Measurements from ENCODE around the gene KDM8.

KDM8 gene

DNA sequence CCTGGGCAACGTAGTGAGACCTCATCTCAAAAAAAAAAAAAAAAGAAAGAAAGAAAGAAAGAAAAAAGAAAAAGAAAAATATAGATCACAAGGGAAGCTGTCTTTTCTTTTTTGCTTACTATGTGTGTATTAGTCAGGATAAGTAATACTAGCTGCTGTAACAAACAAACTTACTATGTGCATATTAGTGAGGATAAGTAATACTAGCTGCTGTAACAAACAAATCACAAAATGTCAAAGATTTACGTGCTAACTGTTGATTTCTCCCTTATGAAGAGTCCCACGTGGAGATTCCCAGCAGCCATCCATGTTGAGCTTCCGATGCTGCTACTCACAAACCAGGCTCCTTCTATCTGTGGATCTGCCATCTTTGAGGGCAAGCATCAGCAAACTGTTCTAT, 31.7 kb upstream of the KDM8 start:
- TF ChIP-seq Cebpa-rat (IDR thresholded peaks at IDR 0.05), result no peak
- peaks cover 17 to 89% (median 77%) of the 10 kb centered on the region in 10 experiments for H3K4me1 ChIP-seq
- H3K9me3 ChIP-seq (replicated peaks in 1 of 11), result no peaks in the 10 kb centered on the region
- no peaks in the 10 kb centered on the region; a peak in 1 of 22 replicates for H4K20me1 ChIP-seq
- no peak overlapping the region for H3K4me3 ChIP-seq
- peak overlapping the region in 1 of 11 experiments; percentile 69; a peak in 1 of 22 replicates for H3K9ac ChIP-seq
- H3K4me2 ChIP-seq, result peak overlapping the region in 7 of 11 experiments; percentile 69 to 99 (median 92); a peak in 9 of 22 replicates
- H3K27me3 ChIP-seq, result no peaks in the 10 kb centered on the region
- H3K27ac ChIP-seq, result peak overlapping the region in 6 of 11 experiments; percentile 13 to 91 (median 88); a peak in 10 of 22 replicates
- H3K36me3 ChIP-seq, result no peaks in the 10 kb centered on the region

DNA sequence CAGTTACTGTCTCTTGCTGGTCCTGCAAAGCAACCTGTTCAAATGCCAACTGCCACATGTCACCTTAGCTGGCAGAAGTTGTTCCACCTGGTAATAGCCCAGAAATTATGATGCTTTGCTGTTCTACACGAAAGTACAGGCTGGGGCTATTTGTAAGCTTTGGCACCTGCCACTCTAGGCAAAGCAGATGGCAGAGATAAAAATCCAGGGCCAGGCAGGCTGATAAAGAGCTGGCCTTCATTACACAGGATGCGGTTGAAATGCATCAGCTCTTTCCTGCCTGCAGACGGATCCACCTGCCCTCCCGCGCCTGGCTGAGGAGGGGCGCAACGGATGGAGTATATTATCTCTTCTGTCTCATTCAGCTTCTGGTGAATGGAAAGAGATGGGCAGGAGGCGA, 29.3 kb upstream of the KDM8 start:
- Histone ChIP-seq H3K36me3 (no peaks in the 10 kb centered on the region), H3K9ac (peak overlapping the region in 9 of 11 experiments; percentile 2 to 80 (median 55); a peak in 15 of 22 replicates), H3K4me1 (peaks cover 41 to 97% (median 90%) of the 10 kb centered on the region in 10 experiments), H3K27me3 (no peaks in the 10 kb centered on the region), H3K4me3 (peak overlapping the region in 2 of 10 experiments; percentile 1 to 7; a peak in 4 of 20 replicates), H4K20me1 (no peaks in the 10 kb centered on the region; a peak in 1 of 22 replicates), H3K4me2 (peak overlapping the region; percentile 19 to 99 (median 90); a peak in 20 of 22 replicates), H3K27ac (peak overlapping the region in 9 of 11 experiments; percentile 22 to 91 (median 84); a peak in 17 of 22 replicates), H3K9me3 (replicated peaks in 1 of 11) (no peaks in the 10 kb centered on the region)
- peak in 1 of 11 experiments; percentile 51; a peak in 1 of 22 replicates for TF ChIP-seq Cebpa-rat (IDR thresholded peaks at IDR 0.05)

DNA sequence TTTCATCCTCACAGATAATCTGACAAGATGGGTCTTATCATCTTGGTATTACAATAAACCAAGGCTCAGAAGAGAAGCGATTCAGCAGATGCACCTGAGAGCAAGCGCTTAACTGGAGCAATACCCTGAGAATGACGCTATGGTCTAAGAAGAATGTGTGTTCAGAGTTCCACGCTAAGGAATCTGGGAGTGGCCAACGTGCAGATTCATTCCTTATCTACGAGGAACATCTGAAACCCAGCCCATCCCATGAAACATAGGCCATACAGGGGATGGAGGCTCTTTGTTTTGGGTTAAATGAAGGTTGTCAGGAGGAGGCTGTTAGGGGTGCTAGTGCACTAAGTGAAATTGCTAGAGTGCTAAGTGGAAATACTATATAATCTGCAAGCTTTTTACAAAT, 28.5 kb upstream of the KDM8 start:
- H3K27me3 ChIP-seq, result no peaks in the 10 kb centered on the region
- H3K36me3 ChIP-seq, result no peaks in the 10 kb centered on the region
- H3K4me2 ChIP-seq, result peak overlapping the region in 9 of 11 experiments; percentile 69 to 99 (median 92); a peak in 18 of 22 replicates
- no peaks in the 10 kb centered on the region for H3K9me3 ChIP-seq (replicated peaks in 1 of 11)
- no peak for TF ChIP-seq Cebpa-rat (IDR thresholded peaks at IDR 0.05)
- H3K27ac ChIP-seq, result peak overlapping the region in 8 of 11 experiments; percentile 48 to 91 (median 86); a peak in 15 of 22 replicates
- H3K4me3 ChIP-seq, result no peak overlapping the region
- peaks cover 45 to 100% (median 96%) of the 10 kb centered on the region in 10 experiments for H3K4me1 ChIP-seq
- peak overlapping the region in 7 of 11 experiments; percentile 11 to 80 (median 73); a peak in 11 of 22 replicates for H3K9ac ChIP-seq
- no peaks in the 10 kb centered on the region; a peak in 1 of 22 replicates for H4K20me1 ChIP-seq

DNA sequence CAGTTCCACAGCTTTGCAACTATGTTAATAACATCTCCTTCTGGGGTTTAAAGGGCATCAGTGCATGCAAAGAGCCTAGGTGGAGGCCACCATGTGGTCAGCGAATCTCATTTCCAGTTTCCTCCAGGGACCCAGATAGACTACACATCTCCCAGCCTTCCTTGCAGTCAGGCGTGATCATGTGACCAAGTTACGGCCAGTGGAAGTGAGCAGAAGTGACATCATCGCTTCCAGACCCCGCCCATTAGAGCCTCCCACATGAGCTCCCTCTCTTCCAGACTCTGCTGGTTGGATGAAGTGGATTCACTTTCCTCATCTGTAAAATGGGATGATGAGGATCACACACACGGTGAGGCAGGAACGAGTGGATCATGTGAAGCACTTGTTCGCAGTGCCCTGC, 27.4 kb upstream of the KDM8 start:
- H3K27ac ChIP-seq, result peak overlapping the region in 9 of 11 experiments; percentile 71 to 91 (median 84); a peak in 16 of 22 replicates
- H3K4me1 ChIP-seq, result peaks cover 42 to 100% (median 95%) of the 10 kb centered on the region in 10 experiments
- peak overlapping the region in 10 of 11 experiments; percentile 82 to 99 (median 92); a peak in 18 of 22 replicates for H3K4me2 ChIP-seq
- no peak overlapping the region for H3K4me3 ChIP-seq
- H3K27me3 ChIP-seq, result no peaks in the 10 kb centered on the region
- H3K9ac ChIP-seq, result peak overlapping the region in 4 of 11 experiments; percentile 53 to 80 (median 78); a peak in 6 of 22 replicates
- H4K20me1 ChIP-seq, result no peaks in the 10 kb centered on the region
- no peaks in the 10 kb centered on the region for H3K36me3 ChIP-seq
- TF ChIP-seq Cebpa-rat (IDR thresholded peaks at IDR 0.05), result no peak
- no peaks in the 10 kb centered on the region for H3K9me3 ChIP-seq (replicated peaks in 1 of 11)

DNA sequence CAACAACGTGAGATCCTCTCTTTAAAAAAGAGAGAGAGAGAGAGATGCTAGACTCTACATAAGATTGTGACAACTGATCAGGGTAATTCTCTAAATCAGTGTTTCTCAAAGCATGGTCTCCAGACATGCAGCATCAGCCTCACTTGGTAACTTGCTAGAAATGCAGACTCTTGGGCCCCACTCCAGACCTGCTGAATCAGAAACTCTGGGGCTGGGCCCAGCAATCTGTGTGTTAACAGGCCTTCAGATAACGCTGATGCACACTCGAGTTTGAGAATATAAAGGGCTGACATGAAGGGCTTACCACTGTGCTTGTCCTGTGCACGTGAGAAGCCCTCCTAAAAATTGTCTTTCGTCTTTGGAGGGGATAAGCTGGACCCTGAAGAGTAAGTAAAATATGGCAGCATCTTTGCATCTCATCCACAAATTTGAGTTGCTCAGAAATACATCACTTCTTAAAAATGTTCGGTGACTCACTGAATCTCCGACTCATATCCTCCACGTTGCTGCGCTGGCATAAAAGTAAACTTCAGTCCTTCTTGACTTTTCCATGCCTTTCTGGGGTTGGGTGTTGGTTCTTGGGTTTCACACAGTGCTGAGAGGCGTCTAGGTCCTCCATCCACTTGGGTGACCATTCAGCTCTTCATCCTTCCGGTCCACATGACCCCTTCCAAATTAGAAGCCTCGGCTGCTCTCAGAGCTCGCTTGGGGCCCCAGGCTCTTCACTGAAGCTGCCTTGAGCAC, 26.1 kb upstream of the KDM8 start:
- Histone ChIP-seq H3K4me3 (peak overlapping the region in 2 of 10 experiments; percentile 6 to 51; a peak in 1 of 20 replicates), H3K27me3 (no peaks in the 10 kb centered on the region), H4K20me1 (no peaks in the 10 kb centered on the region), H3K27ac (peak overlapping the region in 10 of 11 experiments; percentile 49 to 91 (median 84); a peak in 19 of 22 replicates), H3K36me3 (no peaks in the 10 kb centered on the region), H3K4me2 (peak overlapping the region; percentile 82 to 99 (median 92)), H3K4me1 (peaks cover 42 to 99% (median 96%) of the 10 kb centered on the region in 10 experiments), H3K9me3 (replicated peaks in 1 of 11) (0 out of 22 replicates have a peak, but pooled peaks cover 0 to 3% (median 0%) of the 10 kb centered on the region in 11 experiments), H3K9ac (peak overlapping the region in 9 of 11 experiments; percentile 56 to 80 (median 74); a peak in 15 of 22 replicates)
- no peak for TF ChIP-seq Cebpa-rat (IDR thresholded peaks at IDR 0.05)

DNA sequence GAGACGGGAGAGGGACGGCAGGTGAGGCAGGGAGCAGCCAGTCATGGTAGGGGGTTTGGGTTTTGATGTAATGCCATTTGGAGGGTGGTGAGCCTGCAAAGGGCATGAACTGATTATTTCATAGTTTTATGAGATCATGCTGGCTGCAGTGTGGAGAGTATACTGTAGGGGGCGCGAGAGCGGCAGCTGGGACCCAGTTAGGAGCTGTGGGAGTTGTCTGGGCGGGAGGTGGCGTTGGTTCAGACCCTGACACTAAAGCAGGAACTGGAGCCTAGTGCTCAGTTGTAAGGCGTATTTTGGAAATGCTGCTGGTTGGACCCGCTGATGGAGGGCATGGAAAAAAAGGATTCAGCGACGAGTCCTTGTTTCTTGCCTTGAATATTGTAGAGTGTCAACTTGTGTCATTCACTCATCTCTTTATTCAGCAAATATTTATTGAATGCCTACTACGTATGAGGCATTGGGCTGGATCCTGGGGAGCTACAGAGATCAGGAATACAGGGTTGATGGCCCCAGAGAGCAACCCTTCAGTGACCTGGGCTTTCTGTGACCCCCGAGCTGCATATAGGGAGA, 23.7 kb upstream of the KDM8 start:
- Histone ChIP-seq H3K27me3 (no peaks in the 10 kb centered on the region), H3K4me3 (peak overlapping the region in 9 of 10 experiments; percentile 2 to 57 (median 47); a peak in 15 of 20 replicates), H3K4me1 (peaks cover 35 to 75% (median 72%) of the 10 kb centered on the region in 10 experiments), H3K9ac (peak overlapping the region in 10 of 11 experiments; percentile 38 to 80 (median 74); a peak in 17 of 22 replicates), H3K27ac (peak overlapping the region in 9 of 11 experiments; percentile 75 to 91 (median 84); a peak in 19 of 22 replicates), H4K20me1 (no peaks in the 10 kb centered on the region), H3K4me2 (peak overlapping the region; percentile 82 to 99 (median 92)), H3K36me3 (no peaks in the 10 kb centered on the region), H3K9me3 (replicated peaks in 1 of 11) (0 out of 22 replicates have a peak, but pooled peaks cover 0 to 5% (median 0%) of the 10 kb centered on the region in 11 experiments)
- TF ChIP-seq Cebpa-rat (IDR thresholded peaks at IDR 0.05), result no peak

DNA sequence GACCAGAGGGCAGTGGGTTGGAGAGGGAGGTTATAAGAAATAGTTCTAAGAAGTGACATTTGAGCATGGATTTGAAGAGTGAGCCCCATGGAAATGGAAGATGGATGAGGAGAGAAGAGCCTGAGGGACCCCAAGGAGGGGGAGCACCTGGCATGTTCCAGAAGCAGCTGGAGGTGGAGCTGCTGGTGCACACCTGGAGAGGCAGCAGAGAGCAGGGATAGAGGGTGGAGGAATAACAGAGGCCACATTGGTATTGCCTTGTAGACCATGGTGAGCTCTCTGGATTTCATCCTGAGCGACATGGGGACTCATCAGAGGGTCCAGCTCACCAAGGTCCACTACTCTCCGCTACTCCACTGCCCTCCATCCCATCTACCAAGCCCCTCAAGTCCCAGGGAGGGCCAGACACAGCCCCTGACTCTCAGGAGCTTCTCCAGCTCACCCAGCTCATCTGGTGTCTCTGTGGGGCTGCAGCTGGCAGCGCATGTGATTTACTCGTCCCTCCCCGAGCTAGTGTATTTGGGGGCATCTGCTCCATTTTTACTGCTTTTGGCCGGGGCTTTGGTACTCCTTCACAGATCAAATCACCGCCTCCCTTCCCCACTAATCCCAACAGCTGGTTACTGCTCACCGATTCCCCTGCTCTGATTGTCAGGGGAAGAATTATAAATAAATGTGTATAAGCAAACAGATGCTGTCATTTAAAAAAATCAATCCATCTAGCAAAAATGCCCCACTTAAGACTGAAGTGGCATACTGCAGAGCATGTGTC, 22.1 kb upstream of the KDM8 start:
- Histone ChIP-seq H3K27ac (peak overlapping the region in 4 of 11 experiments; percentile 4 to 91 (median 32); a peak in 6 of 22 replicates), H3K9me3 (replicated peaks in 1 of 11) (0 out of 22 replicates have a peak, but pooled peaks cover 0 to 5% (median 0%) of the 10 kb centered on the region in 11 experiments), H3K4me3 (no peak overlapping the region), H3K4me1 (peaks cover 35 to 75% (median 65%) of the 10 kb centered on the region in 10 experiments), H3K27me3 (no peaks in the 10 kb centered on the region), H3K4me2 (peak overlapping the region in 7 of 11 experiments; percentile 27 to 99 (median 92); a peak in 13 of 22 replicates), H3K9ac (0 out of 22 replicates have a peak overlapping the region, but pooled peaks of 1 of the 11 experiments have one; percentile 14), H4K20me1 (no peaks in the 10 kb centered on the region), H3K36me3 (no peaks in the 10 kb centered on the region)
- no peak for TF ChIP-seq Cebpa-rat (IDR thresholded peaks at IDR 0.05)

DNA sequence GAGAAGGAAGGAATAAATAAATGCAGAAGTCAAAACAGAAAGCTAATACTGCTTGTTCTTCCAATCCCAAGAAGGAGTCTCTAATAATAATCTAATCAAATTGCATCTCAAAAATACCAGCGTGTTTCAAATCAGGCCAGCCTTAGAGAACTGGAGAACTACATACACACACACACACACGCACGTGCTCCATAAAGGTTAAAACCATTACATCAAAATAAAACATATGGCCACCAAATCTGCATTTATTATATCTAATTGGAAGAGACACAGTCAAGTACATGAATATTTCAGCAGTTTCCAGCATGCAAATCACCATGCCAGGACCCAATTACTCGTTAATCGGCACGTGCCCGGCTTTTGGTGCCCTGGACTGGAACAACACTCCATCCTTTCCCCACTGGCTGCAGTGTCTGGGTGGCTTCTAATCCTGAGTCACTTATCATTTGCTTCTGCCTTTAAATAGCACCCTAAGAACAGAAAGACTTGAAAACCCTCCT, 20.4 kb upstream of the KDM8 start:
- peaks cover 21 to 59% (median 47%) of the 10 kb centered on the region in 10 experiments for H3K4me1 ChIP-seq
- no peak for TF ChIP-seq Cebpa-rat (IDR thresholded peaks at IDR 0.05)
- H4K20me1 ChIP-seq, result no peaks in the 10 kb centered on the region
- H3K4me2 ChIP-seq, result no peak overlapping the region
- H3K9me3 ChIP-seq (replicated peaks in 1 of 11), result 0 out of 22 replicates have a peak, but pooled peaks cover 0 to 5% (median 0%) of the 10 kb centered on the region in 11 experiments
- H3K4me3 ChIP-seq, result no peak overlapping the region
- no peak overlapping the region for H3K27ac ChIP-seq
- no peaks in the 10 kb centered on the region for H3K27me3 ChIP-seq
- H3K9ac ChIP-seq, result no peak overlapping the region
- H3K36me3 ChIP-seq, result no peaks in the 10 kb centered on the region
